Stimulated activated naive CD8-positive, alpha-beta T cell treated with anti-CD3 and anti-CD28 coated beads, Interleukin-15, Interleukin-2, amounts not matched to agents 100 ng/mL and 50 ng/mL, for 24 hours (primary cell): ENCODE measurements around the gene OR10Z1.

Experiments used
- H3K27ac Mint-ChIP-seq: one replicate; pipeline ENCODE4 v1.8.0; 2021; ENCODE audit warnings: mild to moderate bottlenecking, mixed read lengths
- H3K27me3 Mint-ChIP-seq: one replicate; pipeline ENCODE4 v1.8.0; 2021; ENCODE audit warnings: mixed read lengths
- H3K36me3 Mint-ChIP-seq: one replicate; pipeline ENCODE4 v1.8.0; 2021; ENCODE audit warnings: low read depth, mixed read lengths
- H3K4me1 Mint-ChIP-seq: one replicate; pipeline ENCODE4 v1.8.0; 2021; ENCODE audit warnings: low read depth, mixed read lengths
- H3K4me3 Mint-ChIP-seq: one replicate; pipeline ENCODE4 v1.8.0; 2021; ENCODE audit warnings: mild to moderate bottlenecking, mixed read lengths
- H3K9me3 Mint-ChIP-seq: one replicate; pipeline ENCODE4 v1.8.0; 2021; ENCODE audit warnings: mixed read lengths

Gene OR10Z1

DNA sequence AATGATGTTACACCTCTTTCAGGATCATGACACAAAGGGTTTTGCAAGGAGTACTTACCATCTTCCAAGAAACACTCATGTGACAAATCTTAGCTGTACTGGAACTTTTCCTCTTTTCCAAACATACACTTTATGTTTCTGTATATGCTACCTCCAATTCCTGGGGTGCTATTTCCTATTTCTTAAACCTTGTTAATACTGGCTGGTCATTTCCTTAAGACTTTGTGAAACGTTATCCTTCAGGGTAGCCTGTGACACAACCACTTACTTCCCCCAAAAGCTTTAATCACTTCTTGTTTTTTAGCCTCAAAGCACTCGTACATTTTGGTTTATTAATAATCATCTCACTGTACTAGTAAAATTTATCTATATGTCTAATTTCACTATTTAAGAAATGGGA lies 39.4 kb downstream of the OR10Z1 start:
- Mint-ChIP-seq H3K4me3 (no peak overlapping the region), H3K27ac (no peak overlapping the region)

DNA sequence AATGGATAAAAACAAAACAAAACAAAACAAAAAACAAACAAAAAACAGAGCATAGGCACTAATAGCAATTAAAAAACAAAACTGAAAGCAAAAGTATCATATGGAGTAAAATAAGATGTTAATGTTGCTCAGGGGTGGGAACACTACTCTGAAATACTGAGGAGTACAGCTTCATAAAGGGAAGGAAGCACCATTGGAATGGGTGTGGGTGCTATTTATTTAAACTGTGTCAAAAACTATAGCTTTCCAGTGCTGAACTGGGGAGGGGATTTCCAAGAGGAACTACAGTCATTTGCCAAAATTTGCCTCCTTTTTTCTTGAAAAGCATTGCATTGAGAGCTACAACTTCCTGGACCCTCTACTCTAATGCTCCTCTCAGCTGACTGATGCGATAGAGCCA lies 41.4 kb downstream of the OR10Z1 start:
- Mint-ChIP-seq H3K4me1 (peaks cover 15% of the 10 kb centered on the region), H3K9me3 (no peaks in the 10 kb centered on the region), H3K4me3 (no peak overlapping the region), H3K36me3 (no peaks in the 10 kb centered on the region), H3K27ac (no peak overlapping the region), H3K27me3 (no peaks in the 10 kb centered on the region)

More for the DNA sequence above, 39.4 kb downstream of the OR10Z1 start:
- peaks cover 15% of the 10 kb centered on the region for H3K4me1 Mint-ChIP-seq
- H3K9me3 Mint-ChIP-seq = no peaks in the 10 kb centered on the region
- H3K36me3 Mint-ChIP-seq = no peaks in the 10 kb centered on the region
- no peaks in the 10 kb centered on the region for H3K27me3 Mint-ChIP-seq

DNA sequence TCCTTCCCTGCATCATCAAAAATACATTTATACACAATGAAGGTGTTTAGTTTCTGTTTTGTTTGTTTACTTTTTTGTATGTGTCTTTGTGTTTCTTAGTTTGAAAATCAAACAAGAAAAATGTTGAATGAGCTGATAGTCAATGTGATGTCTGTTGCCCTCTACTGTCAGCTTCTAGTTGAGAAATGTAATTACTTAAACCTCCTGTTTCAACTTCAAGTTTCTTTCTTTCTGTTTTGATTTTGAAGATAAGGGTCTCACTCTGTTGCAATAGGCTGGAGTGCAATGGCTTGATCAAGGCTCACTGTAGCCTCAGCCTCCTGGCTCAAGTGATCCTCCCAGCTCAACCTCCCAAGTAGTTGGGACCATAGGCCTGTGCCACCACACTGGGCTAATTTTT lies 44.0 kb downstream of the OR10Z1 start:
- no peaks in the 10 kb centered on the region for H3K9me3 Mint-ChIP-seq
- H3K27me3 Mint-ChIP-seq = no peaks in the 10 kb centered on the region
- peaks cover 20% of the 10 kb centered on the region for H3K4me1 Mint-ChIP-seq
- H3K27ac Mint-ChIP-seq = no peak overlapping the region
- H3K36me3 Mint-ChIP-seq = no peaks in the 10 kb centered on the region
- H3K4me3 Mint-ChIP-seq = no peak overlapping the region

DNA sequence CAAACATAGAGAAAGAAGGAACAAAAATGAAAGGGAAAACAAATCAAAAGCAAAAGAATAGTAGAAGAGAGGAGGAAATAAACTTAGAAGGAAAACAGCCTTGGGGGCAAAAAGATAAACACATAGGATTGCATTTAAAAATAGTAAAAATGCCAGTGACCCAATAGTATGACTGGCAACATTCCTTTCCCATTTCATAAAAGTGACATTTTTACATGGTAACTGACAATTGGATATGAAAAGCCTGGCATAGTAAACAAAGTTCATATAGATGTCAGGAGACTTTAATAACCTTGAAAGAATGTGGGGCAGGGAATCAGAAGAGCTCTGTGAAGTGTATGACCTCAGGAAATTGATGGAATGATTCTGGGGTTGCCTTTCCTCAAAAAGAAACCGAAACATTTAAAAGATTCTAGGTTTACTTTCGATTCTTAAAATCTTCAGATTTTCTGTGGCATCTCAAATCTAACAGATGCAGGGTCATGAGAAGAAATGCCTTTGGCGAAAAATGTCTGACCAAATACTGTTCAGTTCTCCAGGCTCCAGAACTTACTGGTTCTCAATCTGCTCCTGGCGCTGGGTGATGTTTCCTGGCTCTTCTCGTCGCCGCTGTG lies 47.8 kb downstream of the OR10Z1 start:
- peaks cover 12% of the 10 kb centered on the region for H3K4me1 Mint-ChIP-seq
- H3K36me3 Mint-ChIP-seq = no peaks in the 10 kb centered on the region
- no peak overlapping the region for H3K27ac Mint-ChIP-seq
- no peaks in the 10 kb centered on the region for H3K27me3 Mint-ChIP-seq
- H3K4me3 Mint-ChIP-seq = no peak overlapping the region
- no peaks in the 10 kb centered on the region for H3K9me3 Mint-ChIP-seq

DNA sequence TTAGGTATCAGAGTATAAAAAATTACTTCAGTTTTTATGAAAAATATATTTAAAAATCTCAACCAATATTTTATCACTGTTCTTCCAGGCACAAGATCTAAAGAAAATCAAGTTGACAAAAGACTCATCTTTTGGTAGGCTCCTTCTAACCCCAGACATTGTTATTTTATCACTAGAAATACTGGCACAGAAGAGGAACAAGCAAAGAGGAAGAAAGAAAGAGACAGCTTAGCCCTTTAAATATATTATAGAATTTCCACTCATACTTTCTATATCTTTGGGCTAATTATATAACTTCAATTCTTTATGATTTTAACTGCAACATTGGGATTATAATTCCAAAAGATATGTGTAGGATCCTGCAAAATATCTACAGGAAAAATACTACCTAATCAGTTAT lies 49.0 kb downstream of the OR10Z1 start:
- Mint-ChIP-seq H3K27me3 (no peaks in the 10 kb centered on the region), H3K27ac (no peak overlapping the region), H3K36me3 (no peaks in the 10 kb centered on the region), H3K9me3 (peaks cover 5% of the 10 kb centered on the region), H3K4me1 (peaks cover 12% of the 10 kb centered on the region), H3K4me3 (no peak overlapping the region)

DNA sequence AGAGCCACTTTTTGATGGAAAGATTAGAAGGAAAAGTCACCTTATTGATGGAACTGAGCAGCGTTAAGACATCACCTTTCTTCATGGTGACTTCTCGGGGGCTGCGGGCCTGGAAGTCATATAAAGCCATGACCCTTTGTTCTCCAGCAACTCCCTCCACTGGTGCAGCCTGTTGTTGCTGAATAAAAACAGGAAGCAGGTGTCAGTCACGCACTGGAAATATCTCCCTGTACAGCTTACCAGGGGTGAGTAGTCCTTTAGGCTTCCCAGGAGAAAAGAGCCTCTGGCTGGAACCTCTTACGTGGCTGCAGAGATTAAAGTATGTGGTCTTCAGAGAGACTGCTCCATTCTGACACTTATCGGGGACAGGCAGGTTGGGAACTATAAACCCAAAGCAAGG lies 49.5 kb downstream of the OR10Z1 start:
- no peak overlapping the region for H3K4me3 Mint-ChIP-seq
- peaks cover 12% of the 10 kb centered on the region for H3K4me1 Mint-ChIP-seq
- H3K27me3 Mint-ChIP-seq = no peaks in the 10 kb centered on the region
- peaks cover 5% of the 10 kb centered on the region for H3K9me3 Mint-ChIP-seq
- H3K36me3 Mint-ChIP-seq = no peaks in the 10 kb centered on the region
- H3K27ac Mint-ChIP-seq = no peak overlapping the region
